ENCODE measurements around the gene GAREM2. TPM values are rescaled to one million over a fixed set of nuclear protein-coding genes. Genes with fewer than 3 reads are reported as not detected.
A peak's percentile ranks its signal among the peaks of the same experiment; 100 is the strongest.

The GAREM2 gene
- total RNA-seq, 1 experiment from 2014 or later, result 12.8 TPM

DNA sequence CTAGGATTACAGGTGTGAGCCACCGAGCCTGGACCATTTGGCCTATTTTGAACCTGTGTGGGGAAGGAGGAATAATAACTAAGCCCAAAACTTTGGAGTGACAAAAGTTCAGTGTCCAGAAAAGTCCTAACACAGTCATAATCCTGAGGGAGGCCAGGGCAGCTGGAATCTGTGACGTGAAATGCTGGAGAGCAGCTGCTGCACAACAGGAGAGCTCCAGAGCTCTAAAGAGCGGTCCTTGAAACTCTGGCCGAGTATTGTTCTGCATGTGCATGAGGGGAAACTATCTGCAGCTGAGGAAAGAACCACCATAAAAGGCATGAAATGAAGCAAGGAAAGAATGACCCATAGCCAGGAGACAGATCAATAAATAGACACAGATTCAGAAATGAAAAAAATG is 43.7 kb downstream of the GAREM2 start:
- in situ Hi-C loops (cut with HindIII; ENCODE audit: low sequenced_read_pairs), result no loop called here

DNA sequence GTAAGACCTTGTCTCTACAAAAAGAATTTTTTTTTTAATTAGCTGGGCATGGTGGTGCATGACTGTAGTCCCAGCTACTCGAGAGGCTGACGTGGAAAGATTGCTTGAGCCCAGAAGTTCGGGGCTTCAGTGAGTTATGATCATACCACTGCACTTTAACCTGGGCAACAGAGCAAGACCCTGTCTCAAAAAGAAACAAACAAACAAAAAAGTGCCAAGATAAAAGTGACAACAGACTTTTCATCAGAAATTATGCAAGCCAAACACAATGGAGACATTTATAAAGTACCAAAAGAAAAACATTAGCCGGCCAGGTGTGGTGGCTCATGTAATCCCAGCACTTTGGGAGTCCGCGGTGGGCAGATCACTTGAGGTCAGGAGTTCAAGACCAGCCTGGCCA is 44.8 kb downstream of the GAREM2 start:
- no peak for DNase-seq (ENCODE audit: low spot score)
- in situ Hi-C loops (cut with HindIII; ENCODE audit: low sequenced_read_pairs), result no loop called here

More for the DNA sequence above, 43.7 kb downstream of the GAREM2 start:
- no peak for DNase-seq (ENCODE audit: low spot score)

- peak; percentile 81 for DNase-seq (ENCODE audit: low spot score)
Measured at GRCh38 chr2:26223018-26223417, 50.1 kb downstream of the GAREM2 start.

GRCh38 chr2:26224095-26224494 is 51.2 kb downstream of the GAREM2 start:
- in situ Hi-C loops (cut with HindIII; ENCODE audit: low sequenced_read_pairs), result no loop called here
- DNase-seq (ENCODE audit: low spot score), result no peak

More at GRCh38 chr2:26223018-26223417, 50.1 kb downstream of the GAREM2 start:
- in situ Hi-C loops (cut with HindIII; ENCODE audit: low sequenced_read_pairs), result no loop called here

DNA sequence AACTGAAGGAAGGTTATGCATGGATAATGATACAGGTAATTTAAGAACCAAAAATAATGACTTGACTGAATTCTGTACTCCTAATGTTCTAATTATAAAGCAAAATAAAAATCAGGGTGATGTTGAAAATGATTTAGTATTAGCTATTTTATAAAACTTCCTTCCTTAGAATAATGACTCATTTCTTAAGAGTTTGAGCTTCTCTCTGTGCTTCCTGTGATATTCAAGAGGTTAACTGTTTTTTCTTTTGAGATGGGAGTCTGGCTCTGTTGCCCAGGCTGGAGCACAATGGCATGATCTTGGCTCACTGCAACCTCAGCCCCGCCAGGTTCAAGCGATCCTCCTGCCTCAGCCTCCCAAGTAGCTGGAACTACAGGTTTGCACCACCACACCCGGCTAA is 56.7 kb downstream of the GAREM2 start:
- DNase-seq (ENCODE audit: low spot score), result no peak
- in situ Hi-C loops (cut with HindIII; ENCODE audit: low sequenced_read_pairs), result no loop called here

DNA sequence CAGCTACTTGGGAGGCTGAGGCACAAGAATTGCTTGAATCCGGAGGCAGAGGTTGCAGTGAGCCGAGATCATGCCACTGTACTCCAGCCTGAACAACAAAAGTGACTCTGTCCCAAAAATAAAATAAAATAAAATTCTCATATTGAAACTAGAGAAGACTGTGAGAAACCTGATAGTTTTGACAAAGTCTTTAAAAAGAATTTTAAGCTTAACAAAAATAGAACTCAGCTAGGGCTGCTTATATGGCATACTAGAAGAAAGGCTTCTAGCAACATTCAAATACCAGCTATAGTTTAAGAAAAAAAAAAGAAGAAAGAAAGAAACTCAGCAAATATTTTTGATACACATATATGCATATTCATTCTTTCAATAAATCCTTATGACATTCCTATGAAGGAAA is 57.9 kb downstream of the GAREM2 start:
- in situ Hi-C loops (cut with HindIII; ENCODE audit: low sequenced_read_pairs), result no loop called here
- DNase-seq (ENCODE audit: low spot score), result no peak

- in situ Hi-C loops (cut with HindIII; ENCODE audit: low sequenced_read_pairs), result no loop called here
- DNase-seq (ENCODE audit: low spot score), result no peak
Measured at GRCh38 chr2:26235089-26235488, 62.2 kb downstream of the GAREM2 start.

DNA sequence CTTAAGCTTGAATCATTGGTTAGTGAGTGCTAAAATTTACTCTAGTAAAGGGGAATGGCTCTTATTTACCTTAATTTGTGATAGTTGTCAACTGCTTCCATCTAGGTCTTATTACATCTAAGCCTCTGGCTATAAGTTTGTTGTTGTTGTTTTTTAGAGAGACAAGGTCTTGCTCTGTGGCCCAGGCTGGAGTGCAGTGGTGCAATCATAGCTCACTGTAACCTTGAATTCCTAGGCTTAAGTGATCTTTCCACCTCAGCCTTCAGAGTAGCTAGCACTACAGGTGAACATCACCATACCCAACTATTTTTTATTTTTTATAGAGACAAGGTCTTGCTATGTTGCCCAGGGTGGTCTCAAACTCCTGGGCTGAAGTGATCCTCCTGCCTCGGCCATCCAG is 65.0 kb downstream of the GAREM2 start:
- in situ Hi-C loops (cut with HindIII; ENCODE audit: low sequenced_read_pairs), result no loop called here

DNA sequence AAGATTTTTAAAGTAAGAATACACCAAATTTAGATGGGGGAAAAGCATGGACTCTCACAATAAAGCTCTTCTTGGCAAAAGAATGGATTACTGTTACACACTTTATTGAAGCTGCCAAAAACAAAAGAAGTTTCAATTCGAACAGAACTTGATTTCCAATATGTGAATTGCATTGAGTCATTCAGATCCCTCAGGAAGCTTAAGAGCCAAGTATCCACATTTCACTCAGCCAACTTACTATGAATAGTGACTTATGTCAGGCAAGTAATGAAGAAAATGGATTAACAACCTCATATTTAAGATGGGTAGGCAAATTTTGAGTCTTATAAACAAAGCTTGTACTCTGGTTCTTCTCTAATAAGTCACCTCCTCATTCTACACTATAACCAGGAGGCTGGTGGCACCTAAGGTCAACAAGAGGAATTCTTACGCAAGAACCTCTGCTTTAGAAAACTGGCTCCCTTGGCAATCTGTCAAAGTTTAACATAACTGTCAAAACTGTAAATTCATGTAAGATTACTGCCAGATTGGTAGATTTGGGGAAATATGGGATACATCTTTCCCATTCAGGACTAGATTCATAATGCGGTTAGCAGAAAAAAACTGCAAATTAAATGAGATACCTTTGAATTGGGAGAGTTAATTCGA is 65.5 kb downstream of the GAREM2 start:
- in situ Hi-C loops (cut with HindIII; ENCODE audit: low sequenced_read_pairs), result no loop called here
- DNase-seq (ENCODE audit: low spot score), result no peak

More for the DNA sequence above, 65.0 kb downstream of the GAREM2 start:
- no peak for DNase-seq (ENCODE audit: low spot score)

Other genes starting within 250 kb of the GAREM2 start
- 17.6 and 20.6 TPM in 2 replicates for gene KIF3C, start 190.6 kb upstream of the GAREM2 start, total RNA-seq (2014; rRNA removed; shearing (Covaris generic))
- 100 and 116 TPM in 2 replicates for gene RAB10, start 139.0 kb upstream of the GAREM2 start, total RNA-seq (2014; rRNA removed; shearing (Covaris generic))
- gene HADHA, start 71.5 kb downstream of the GAREM2 start, total RNA-seq (2014; rRNA removed; shearing (Covaris generic)), result 184 and 219 TPM in 2 replicates
- gene HADHB, start 71.9 kb downstream of the GAREM2 start, total RNA-seq (2014; rRNA removed; shearing (Covaris generic)), result 17.8 and 30.6 TPM in 2 replicates
- gene SELENOI, start 173.1 kb downstream of the GAREM2 start, total RNA-seq (2014; rRNA removed; shearing (Covaris generic)), result 9.2 and 15.2 TPM in 2 replicates
- gene ADGRF3, start 173.7 kb downstream of the GAREM2 start, total RNA-seq (2014; rRNA removed; shearing (Covaris generic)), result 0.47 TPM in 1 of 2 replicates, not detected in the other
- gene DRC1, start 228.8 kb downstream of the GAREM2 start, total RNA-seq (2014; rRNA removed; shearing (Covaris generic)), result not detected in 2 replicates